ENCODE measurements around the gene TMEM272. TPM values are rescaled to one million over a fixed set of nuclear protein-coding genes. Genes with fewer than 3 reads are reported as not detected.
A peak's percentile ranks its signal among the peaks of the same experiment; 100 is the strongest.

TMEM272 gene
- total and polyA plus RNA-seq, 12 donors: 0.03 to 0.17 (median 0.05) TPM; not detected in 9

DNA sequence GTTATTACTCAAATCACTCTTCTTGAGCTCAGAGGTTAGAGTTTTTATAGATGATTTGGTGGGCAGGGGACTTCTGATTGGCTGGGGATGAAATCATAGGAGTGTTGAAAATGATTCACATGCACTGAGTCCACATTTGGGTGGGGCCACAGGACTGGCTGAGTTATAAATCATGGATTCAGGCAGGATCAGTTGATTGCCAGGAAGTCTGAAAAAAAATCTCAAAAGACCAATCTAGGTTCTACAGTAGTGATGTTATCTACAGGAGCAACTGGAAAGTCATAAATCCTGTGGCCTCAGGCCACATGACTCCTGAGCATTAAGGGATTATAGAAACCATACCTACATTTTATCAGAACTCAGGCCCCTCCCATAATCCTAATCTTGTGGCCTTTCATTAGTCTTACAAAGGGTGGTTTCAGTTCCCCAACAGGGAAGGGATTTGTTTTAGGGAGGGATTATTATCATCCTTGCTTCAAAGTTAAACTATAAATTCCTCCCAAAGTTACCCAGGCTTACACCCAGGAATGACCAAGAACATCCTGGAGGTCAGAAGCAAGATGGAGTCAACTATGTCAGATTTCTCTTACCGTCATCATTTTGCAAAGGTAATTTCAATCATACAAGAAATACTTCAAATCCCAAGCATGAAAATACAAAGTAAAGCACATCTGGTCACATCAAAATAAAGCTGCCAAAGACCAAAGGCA, 11.2 kb upstream of the TMEM272 start:
- Histone ChIP-seq H3K4me3 (no peak overlapping the region), H3K9me3 (replicated peaks in 1 of 3) (no peaks in the 10 kb centered on the region), H3K4me1 (replicated peaks in 1 of 2) (no peaks in the 10 kb centered on the region), H3K27ac (no peak overlapping the region), H3K36me3 (replicated peaks in 1 of 2) (no peaks in the 10 kb centered on the region), H3K27me3 (no peaks in the 10 kb centered on the region)
- intact Hi-C loops (cut with DNase I): no loop called here
- 93 to 100% (median 96%) methylated on average over 1 of the region's 1 CpG for WGBS, 4 donors
- DNase-seq: no peak
- TF ChIP-seq, protein P1, sequence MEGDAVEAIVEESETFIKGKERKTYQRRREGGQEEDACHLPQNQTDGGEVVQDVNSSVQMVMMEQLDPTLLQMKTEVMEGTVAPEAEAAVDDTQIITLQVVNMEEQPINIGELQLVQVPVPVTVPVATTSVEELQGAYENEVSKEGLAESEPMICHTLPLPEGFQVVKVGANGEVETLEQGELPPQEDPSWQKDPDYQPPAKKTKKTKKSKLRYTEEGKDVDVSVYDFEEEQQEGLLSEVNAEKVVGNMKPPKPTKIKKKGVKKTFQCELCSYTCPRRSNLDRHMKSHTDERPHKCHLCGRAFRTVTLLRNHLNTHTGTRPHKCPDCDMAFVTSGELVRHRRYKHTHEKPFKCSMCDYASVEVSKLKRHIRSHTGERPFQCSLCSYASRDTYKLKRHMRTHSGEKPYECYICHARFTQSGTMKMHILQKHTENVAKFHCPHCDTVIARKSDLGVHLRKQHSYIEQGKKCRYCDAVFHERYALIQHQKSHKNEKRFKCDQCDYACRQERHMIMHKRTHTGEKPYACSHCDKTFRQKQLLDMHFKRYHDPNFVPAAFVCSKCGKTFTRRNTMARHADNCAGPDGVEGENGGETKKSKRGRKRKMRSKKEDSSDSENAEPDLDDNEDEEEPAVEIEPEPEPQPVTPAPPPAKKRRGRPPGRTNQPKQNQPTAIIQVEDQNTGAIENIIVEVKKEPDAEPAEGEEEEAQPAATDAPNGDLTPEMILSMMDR (IDR thresholded peaks at IDR 0.05): no peak
- TF ChIP-seq POLR2A (IDR thresholded peaks at IDR 0.05): no peak

DNA sequence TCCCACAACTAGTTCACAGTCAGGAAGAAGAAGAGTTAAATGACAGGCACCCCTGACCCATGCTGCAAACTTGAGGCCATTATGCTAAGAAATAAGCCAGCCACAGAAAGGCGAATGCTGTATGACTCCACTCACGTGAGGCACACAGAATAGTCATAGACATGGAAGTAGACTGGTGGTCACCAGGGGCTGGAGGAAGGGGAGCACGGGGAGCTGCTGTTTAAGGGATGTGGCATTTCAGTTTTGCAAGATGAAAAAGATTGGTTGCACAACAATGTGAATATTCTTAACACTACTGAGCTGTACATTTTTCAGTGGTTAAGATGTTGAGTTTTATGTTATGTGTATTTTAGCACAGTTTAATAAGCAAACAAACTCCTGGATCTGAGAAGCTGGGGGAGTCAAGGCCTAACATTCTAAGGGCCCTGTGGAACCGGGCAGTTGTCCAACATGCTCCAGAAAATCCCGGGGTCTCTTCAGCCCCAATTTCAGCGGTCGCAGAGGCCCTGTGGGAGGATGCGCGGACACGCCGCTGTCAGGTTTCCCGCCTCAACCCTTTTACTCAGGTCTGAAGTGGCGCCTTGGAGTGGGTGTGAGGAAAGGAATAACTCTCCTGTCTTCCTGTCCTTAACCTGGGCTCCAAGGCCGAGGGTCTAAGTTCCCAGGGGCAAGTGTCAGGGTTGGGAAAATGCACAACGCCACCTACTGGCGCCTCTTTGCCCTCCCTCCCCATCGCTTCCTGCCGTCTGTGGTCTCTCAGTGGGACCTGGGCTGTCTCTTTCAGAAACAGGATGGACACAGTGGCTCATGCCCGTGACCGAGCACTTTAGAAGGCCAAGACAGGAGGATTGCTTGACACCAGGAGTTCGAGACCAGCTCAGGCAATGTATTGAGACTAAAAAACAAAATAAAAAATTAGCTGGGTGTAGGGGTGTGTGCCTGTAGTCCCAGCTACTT, 4.4 kb upstream of the TMEM272 start:
- WGBS, 4 donors: 58 to 69% (median 60%) methylated on average over 19 to 21 of the region's 21 CpGs
- H3K27ac ChIP-seq: no peak overlapping the region
- no peaks in the 10 kb centered on the region for H3K36me3 ChIP-seq (replicated peaks in 1 of 2)
- no peak overlapping the region for H3K4me3 ChIP-seq
- H3K9me3 ChIP-seq (replicated peaks in 1 of 3): no peaks in the 10 kb centered on the region
- TF ChIP-seq, protein P1 (IDR thresholded peaks at IDR 0.05): peak in 5 of 6 experiments; percentile 23 to 40 (median 29)
- TF ChIP-seq POLR2A (IDR thresholded peaks at IDR 0.05): no peak
- H3K27me3 ChIP-seq: no peaks in the 10 kb centered on the region
- peak in 1 of 7 donors; percentile 24 for DNase-seq
- peaks cover 0 to 9% of the 10 kb centered on the region in 2 donors for H3K4me1 ChIP-seq (replicated peaks in 1 of 2)
- intact Hi-C loops (cut with DNase I): no loop called here

DNA sequence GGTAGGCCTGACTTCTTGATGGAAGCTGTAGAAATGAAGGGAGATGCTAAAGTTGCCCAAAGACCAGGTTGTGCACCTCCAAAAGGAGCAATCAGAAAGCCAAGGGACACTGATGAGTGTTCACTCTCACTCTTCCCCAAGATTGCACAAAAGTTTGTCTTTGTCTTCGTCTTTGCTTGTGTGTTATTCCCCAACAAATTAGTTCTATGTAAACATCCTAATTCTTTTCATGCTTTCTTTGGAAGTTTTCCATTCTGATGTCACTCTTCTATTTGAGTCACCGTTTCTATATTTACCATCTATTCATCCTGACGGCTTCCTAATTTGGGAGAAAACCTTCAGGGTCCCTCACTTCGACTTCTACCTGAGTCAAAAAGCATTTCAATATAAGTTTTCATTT, 3.7 kb upstream of the TMEM272 start:
- H3K9me3 ChIP-seq (replicated peaks in 1 of 3): no peaks in the 10 kb centered on the region
- peaks cover 0 to 9% of the 10 kb centered on the region in 2 donors for H3K4me1 ChIP-seq (replicated peaks in 1 of 2)
- TF ChIP-seq POLR2A (IDR thresholded peaks at IDR 0.05): no peak
- TF ChIP-seq, protein P1 (IDR thresholded peaks at IDR 0.05): no peak
- H3K4me3 ChIP-seq: no peak overlapping the region
- no peak for DNase-seq
- no peaks in the 10 kb centered on the region for H3K27me3 ChIP-seq
- H3K27ac ChIP-seq: no peak overlapping the region
- 37 to 43% (median 40%) methylated on average over 4 of the region's 4 CpGs for WGBS, 4 donors
- H3K36me3 ChIP-seq (replicated peaks in 1 of 2): no peaks in the 10 kb centered on the region
- intact Hi-C loops (cut with DNase I): no loop called here

DNA sequence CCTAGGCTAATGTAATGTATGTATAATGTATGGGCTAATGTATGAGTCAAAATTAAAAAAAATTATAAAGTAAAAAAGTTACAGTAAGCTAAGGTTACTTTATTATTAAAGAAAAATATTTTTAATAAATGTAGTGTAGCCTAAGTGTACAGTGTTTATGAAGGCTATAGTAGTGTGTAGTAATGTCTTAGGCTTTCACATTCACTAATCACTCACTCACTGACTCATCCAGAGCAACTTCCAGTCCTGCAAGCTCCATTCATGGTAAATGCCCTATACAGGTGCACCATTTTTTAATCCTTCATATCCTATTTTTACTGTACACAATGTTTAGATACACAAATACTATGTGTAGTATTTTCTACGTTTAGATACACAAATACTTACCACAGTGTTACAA, 1.8 kb upstream of the TMEM272 start:
- H3K36me3 ChIP-seq (replicated peaks in 1 of 2): no peaks in the 10 kb centered on the region
- TF ChIP-seq, protein P1 (IDR thresholded peaks at IDR 0.05): no peak
- no peak for TF ChIP-seq POLR2A (IDR thresholded peaks at IDR 0.05)
- intact Hi-C loops (cut with DNase I): no loop called here
- H3K27me3 ChIP-seq: no peaks in the 10 kb centered on the region
- no peak overlapping the region for H3K27ac ChIP-seq
- WGBS, 4 donors: 62 to 82% (median 67%) methylated on average over 1 of the region's 1 CpG
- no peak for DNase-seq
- no peaks in the 10 kb centered on the region for H3K9me3 ChIP-seq (replicated peaks in 1 of 3)
- peaks cover 0 to 9% of the 10 kb centered on the region in 2 donors for H3K4me1 ChIP-seq (replicated peaks in 1 of 2)
- H3K4me3 ChIP-seq: no peak overlapping the region
